Gastrocnemius medialis (tissue), 4 donors: ENCODE data around the gene ZNF320. TPM values are rescaled to one million over a fixed set of nuclear protein-coding genes. Genes with fewer than 3 reads are reported as not detected.
"Not testable (repeated sequence)": the region's sequence is repeated elsewhere in the genome, so short reads cannot be mapped to it uniquely, and the experiment has no call there.

ENCODE experiments used
- ATAC-seq, 2 donors: fragments of 150-250 bp; one replicate each; pipeline ENCODE4 v1.9.1; 2016
- DNase-seq, 2 donors: peaks; one replicate each; pipeline ENCODE4 v3.0.0-alpha.2; 2019
- H3K27ac ChIP-seq, 4 donors: fragments of 200-600 bp; sonication (generic); 1 replicate in 1 of 4; 2 replicates in 3 of 4; pipeline ENCODE4 v1.5.1; 2016 to 2018; ENCODE audit warnings: mild to moderate bottlenecking in 2 of 4, moderate library complexity in 1 of 4
- H3K27me3 ChIP-seq, 3 donors: fragments of 200-600 bp; sonication (generic) in 2 of 3; 1 replicate in 1 of 3; 2 replicates in 2 of 3; pipeline versions ENCODE4 v1.5.1 to v1.6.0; 2016 to 2019; ENCODE audit warnings: mild to moderate bottlenecking in 1 of 3, moderate library complexity in 1 of 3
- H3K36me3 ChIP-seq, 2 donors: fragments of 200-600 bp; sonication (generic) in 1 of 2; one replicate each; pipeline ENCODE4 v1.5.1; 2017 to 2018
- H3K4me1 ChIP-seq, 2 donors: fragments of 200-600 bp; sonication (generic) in 1 of 2; one replicate each; pipeline ENCODE4 v1.5.1; 2016 to 2017; ENCODE audit warnings: mild to moderate bottlenecking in 2 of 2
- H3K4me3 ChIP-seq, 4 donors: fragments of 200-600 bp; sonication (generic) in 3 of 4; 1 replicate in 1 of 4; 2 replicates in 3 of 4; pipeline ENCODE4 v1.5.1; 2016 to 2019; ENCODE audit warnings: mild to moderate bottlenecking in 2 of 4
- H3K9me3 ChIP-seq, 3 donors: fragments of 200-600 bp; sonication (generic) in 2 of 3; 1 replicate in 1 of 3; 2 replicates in 2 of 3; pipeline ENCODE4 v1.5.1; 2016 to 2019
- POLR2A ChIP-seq, 2 donors: fragments of 450-650 bp; IDR thresholded peaks; one replicate each; pipeline ENCODE4 v1.6.1; 2017; ENCODE audit warnings: antibody characterized with exemption in 2 of 2, mild to moderate bottlenecking in 2 of 2, moderate library complexity in 2 of 2
- in situ Hi-C, 4 donors: fragments of 200-750 bp; cut with MboI; loops; one replicate each; pipeline versions ENCODE4 v1.15.0 to v1.8.0; 2017; ENCODE audit warnings: low sequenced_read_pairs in 4 of 4
- intact Hi-C: fragments of 100-400 bp; cut with DNase I; formaldehyde crosslinking; loops from one replicate; pipeline ENCODE4 v1.15.1; 2023; ENCODE audit warnings: low total_unique reads
- total RNA-seq, 4 donors: library from RNA; depleted of rRNA; stranded (reverse); fragments of >200 nt; gene quantifications; one replicate each; pipeline versions ENCODE4 v1.1.0 to v1.2.3, GENCODE V29; 2016
- TF ChIP-seq, protein P1 (sequence below), 5 experiments: fragments of 450-650 bp in 3 of 5; fragments of 200-600 bp in 2 of 5; sonication (generic) in 2 of 5; IDR thresholded peaks in 4 of 5; conservative IDR thresholded peaks in 1 of 5; 1 replicate in 4 of 5; 2 replicates in 1 of 5; pipeline ENCODE4 v1.5.1; 2016 to 2019; ENCODE audit warnings: antibody characterized with exemption in 5 of 5, mild to moderate bottlenecking in 3 of 5, moderate library complexity in 3 of 5

The ZNF320 gene
- total RNA-seq, 4 donors from 2014 or later, result 1.3 to 2.7 (median 2.5) TPM; not detected in 1

DNA sequence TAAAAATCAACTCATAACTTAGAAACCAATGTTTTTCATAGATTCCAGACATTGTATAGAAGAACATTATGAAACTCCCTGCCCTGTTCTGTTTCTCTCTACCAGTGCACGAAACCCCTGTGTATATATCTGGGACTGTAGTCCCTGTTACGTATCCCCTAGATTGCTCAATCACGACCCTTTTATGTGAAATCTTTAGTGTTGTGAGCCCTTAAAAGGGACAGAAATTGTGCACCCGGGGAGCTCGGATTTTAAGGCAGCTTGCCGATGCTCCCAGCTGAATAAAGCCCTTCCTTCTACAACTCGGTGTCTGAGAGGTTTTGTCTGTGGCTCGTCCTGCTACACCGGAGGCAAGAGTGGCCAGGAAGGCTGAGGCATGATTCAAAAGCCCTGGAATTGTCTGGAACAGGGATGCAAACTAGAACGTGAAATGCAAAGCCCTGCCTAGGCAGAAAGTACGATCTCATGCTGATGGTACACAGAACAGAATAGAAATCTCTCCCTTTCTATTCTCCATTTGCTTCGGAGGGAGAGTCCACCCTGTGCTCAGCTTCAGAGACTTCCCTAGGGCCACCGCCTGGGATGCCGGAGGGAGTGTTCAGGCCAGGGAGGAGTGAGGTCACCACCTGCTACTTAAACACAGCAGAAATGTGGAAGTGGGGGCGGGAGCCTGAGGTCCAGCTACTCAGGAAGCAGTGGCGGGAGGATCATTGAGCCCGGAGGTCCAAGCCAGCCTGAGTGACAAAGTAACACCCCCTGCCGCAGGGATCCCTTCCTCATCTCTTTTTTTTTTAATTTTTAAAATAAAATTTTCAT is 26.6 kb upstream of the ZNF320 start:
- intact Hi-C loops, result loop anchor here (1.0 kb wide), 3 partner anchors 18 to 39 kb away; partner anchors contain the start of gene ZNF320

DNA sequence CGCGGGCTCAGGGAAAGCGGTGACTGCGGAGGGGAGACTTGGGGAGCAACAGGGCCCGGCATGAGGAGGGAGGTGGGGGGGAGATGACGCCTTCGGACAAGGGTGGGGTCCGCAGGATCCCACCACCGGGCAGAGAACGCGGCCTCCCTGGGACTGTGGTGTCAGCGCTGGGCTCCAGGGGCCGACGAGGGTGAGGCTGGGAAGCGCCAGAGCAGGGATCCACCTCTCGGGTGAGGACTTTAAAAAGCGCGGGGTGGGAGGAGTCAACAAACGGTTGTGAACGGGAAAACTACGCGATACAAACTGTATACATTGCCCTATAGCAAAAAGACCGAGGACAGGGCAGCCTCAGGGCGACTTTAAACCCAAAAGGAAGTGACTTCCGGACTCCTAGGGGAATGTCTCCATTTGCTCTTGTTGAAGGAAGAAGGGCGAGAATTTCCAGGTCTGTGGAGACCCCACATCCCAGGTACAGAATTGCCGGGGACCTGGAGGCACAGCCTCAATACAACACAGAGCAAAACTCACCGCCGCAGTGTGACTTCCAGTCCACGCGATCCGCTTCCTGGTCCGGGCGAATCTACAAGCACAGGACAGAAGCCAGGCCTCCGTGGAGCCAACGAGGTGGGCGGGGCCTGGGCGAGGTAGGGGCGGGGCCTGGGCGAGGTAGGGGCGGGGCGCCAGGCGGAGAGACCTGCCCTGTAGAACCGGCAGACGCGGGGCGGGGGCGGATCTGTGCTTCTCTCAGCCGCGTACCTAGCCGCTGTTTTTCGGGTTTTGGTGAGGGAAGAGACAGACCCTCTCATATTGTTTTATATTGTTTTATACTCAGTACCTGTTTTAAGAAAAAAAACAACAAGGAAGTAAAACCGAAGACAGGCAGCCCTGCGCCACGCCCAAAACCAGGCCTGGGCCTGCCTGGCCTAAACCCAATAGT is 25.7 kb upstream of the ZNF320 start, which contains the start of gene ZNF888:
ZNF888 (minus strand) TSS at position 588 of the 937 bp plus-strand sequence. CDS start 5,555 bp downstream, outside the sequence.
- intact Hi-C loops (loop anchor here (1.0 kb wide), 3 partner anchors 19 to 40 kb away; partner anchors contain the start of gene ZNF320), in situ Hi-C loops (no loop called here)
- peaks cover 0 to 7% (median 0%) of the 10 kb centered on the region in 3 donors for H3K27me3 ChIP-seq
- peak within 1 kb of the TSS; percentile 64 to 79 (median 70) for H3K27ac ChIP-seq
- TF ChIP-seq POLR2A (IDR thresholded peaks at IDR 0.05), result peak; percentile 13 to 27
- TF ChIP-seq, protein P1, sequence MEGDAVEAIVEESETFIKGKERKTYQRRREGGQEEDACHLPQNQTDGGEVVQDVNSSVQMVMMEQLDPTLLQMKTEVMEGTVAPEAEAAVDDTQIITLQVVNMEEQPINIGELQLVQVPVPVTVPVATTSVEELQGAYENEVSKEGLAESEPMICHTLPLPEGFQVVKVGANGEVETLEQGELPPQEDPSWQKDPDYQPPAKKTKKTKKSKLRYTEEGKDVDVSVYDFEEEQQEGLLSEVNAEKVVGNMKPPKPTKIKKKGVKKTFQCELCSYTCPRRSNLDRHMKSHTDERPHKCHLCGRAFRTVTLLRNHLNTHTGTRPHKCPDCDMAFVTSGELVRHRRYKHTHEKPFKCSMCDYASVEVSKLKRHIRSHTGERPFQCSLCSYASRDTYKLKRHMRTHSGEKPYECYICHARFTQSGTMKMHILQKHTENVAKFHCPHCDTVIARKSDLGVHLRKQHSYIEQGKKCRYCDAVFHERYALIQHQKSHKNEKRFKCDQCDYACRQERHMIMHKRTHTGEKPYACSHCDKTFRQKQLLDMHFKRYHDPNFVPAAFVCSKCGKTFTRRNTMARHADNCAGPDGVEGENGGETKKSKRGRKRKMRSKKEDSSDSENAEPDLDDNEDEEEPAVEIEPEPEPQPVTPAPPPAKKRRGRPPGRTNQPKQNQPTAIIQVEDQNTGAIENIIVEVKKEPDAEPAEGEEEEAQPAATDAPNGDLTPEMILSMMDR (IDR thresholded peaks at IDR 0.05 in 4 of 5, conservative IDR thresholded peaks at IDR 0.05 in 1 of 5), result no peak
- ATAC-seq (peak; percentile 68 to 86), DNase-seq (peak; percentile 48 to 64)
- H3K4me3 ChIP-seq, result peak within 1 kb of the TSS; percentile 65 to 83 (median 66)
- H3K4me1 ChIP-seq, result no peaks in the 10 kb centered on the region
- no peaks in the 10 kb centered on the region for H3K36me3 ChIP-seq
- no peaks in the 10 kb centered on the region for H3K9me3 ChIP-seq

More for the DNA sequence above, 26.6 kb upstream of the ZNF320 start:
- in situ Hi-C loops, result no loop called here
- H3K36me3 ChIP-seq, result peaks cover 0 to 4% of the 10 kb centered on the region in 2 donors
- TF ChIP-seq, protein P1 (IDR thresholded peaks at IDR 0.05 in 4 of 5, conservative IDR thresholded peaks at IDR 0.05 in 1 of 5), result no peak
- no peak for TF ChIP-seq POLR2A (IDR thresholded peaks at IDR 0.05)
- peak in 1 of 2 donors; percentile 52 for ATAC-seq
- no peaks in the 10 kb centered on the region for H3K4me1 ChIP-seq
- peak overlapping the region; percentile 65 to 83 (median 66) for H3K4me3 ChIP-seq
- no peaks in the 10 kb centered on the region for H3K9me3 ChIP-seq
- H3K27ac ChIP-seq, result peak overlapping the region; percentile 64 to 79 (median 70)
- peaks cover 0 to 7% (median 0%) of the 10 kb centered on the region in 3 donors for H3K27me3 ChIP-seq
- peak in 1 of 2 donors; percentile 22 for DNase-seq

DNA sequence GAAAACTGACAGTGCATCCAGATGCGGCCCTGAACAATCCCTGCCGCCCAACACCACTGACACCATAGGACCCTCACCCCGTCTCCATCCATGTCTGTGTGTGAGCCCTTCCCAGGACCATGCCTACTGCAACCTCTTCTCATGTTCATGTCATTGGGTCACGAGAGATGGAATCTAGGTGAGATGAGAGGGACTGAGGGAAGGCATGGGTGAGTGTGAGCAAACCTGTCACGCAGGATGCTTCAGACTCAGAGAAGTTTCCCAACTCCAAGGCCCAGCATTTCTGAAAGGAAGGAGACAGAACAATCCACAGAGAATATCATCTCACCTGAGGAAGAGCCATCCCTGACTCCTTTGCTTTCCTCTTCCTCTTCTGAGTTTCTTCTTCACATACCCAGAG is 20.1 kb upstream of the ZNF320 start:
- in situ Hi-C loops, result no loop called here
- H3K36me3 ChIP-seq, result no peaks in the 10 kb centered on the region
- H3K27me3 ChIP-seq, result no peaks in the 10 kb centered on the region
- intact Hi-C loops, result no loop called here
- no peaks in the 10 kb centered on the region for H3K4me1 ChIP-seq
- TF ChIP-seq POLR2A (IDR thresholded peaks at IDR 0.05), result no peak
- TF ChIP-seq, protein P1 (IDR thresholded peaks at IDR 0.05 in 4 of 5, conservative IDR thresholded peaks at IDR 0.05 in 1 of 5), result no peak
- H3K27ac ChIP-seq, result no peak overlapping the region
- H3K9me3 ChIP-seq, result no peaks in the 10 kb centered on the region
- DNase-seq, result no peak
- no peak overlapping the region for H3K4me3 ChIP-seq
- no peak for ATAC-seq

DNA sequence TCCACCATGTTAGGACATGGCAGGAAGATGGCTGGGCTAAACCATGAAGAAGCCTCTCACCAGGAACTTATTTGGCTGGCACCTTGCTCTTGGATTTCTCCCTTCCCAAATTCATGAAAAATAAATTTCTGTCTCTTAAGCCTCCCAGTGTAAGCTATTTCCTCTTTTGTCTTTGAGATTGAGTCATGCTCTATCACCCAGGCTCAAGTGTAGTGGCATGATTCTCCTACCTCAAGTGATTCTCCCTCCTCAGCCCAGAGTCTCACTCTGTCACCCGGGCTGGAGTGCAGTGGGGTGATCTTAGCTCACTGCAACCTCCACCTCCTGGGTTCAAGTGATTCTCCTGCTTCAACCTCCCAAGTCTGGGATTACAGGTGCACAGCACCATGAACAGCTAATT is 13.2 kb upstream of the ZNF320 start:
- Histone ChIP-seq H3K27me3 (no peaks in the 10 kb centered on the region), H3K9me3 (peaks cover 0 to 6% (median 0%) of the 10 kb centered on the region in 3 donors), H3K4me3 (no peak overlapping the region), H3K36me3 (peaks cover 0 to 5% of the 10 kb centered on the region in 2 donors), H3K27ac (no peak overlapping the region), H3K4me1 (no peaks in the 10 kb centered on the region)
- in situ Hi-C loops, result no loop called here
- intact Hi-C loops, result no loop called here
- no peak for TF ChIP-seq POLR2A (IDR thresholded peaks at IDR 0.05)
- DNase-seq (no peak), ATAC-seq (no peak)

DNA sequence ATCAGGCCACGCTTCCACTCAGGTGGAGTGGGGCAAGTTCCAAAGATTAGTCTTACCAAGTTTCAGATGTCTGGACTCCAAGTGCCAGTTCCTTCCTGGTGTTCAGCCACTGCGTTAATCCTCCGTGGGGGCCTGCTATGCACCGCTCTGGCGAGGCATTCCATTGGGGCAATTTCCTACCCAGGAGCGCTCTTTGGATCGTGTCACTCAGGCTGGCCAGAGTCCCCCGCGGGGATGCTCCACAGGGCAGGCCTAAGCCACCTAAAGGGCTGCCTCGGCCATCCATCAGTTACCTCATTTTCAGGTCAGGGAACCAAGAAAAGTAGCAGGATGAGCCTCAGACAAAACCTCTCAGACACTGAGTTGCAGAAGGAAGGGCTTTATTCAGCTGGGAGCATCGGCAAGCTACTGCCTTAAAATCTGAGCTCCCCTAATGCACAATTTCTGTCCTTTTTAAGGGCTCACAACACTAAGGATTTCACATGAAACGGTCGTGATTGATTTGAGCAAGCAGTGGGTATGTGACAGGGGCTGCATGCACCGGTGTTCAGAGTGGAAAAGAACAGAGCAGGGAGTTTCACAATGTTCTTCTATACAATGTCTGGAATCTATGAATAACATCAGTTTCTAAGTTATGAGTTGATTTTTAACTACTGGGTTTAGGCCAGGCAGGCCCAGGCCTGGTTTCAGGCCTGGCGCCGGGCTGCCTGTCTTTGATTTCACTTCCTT is 6.8 kb upstream of the ZNF320 start:
- in situ Hi-C loops, result not testable (repeated sequence)

More for the DNA sequence above, 6.8 kb upstream of the ZNF320 start:
- H3K27me3 ChIP-seq, H3K36me3 ChIP-seq, DNase-seq, H3K9me3 ChIP-seq, H3K4me3 ChIP-seq, ATAC-seq, H3K4me1 ChIP-seq, intact Hi-C loops, H3K27ac ChIP-seq: not testable (repeated sequence)
